Measurements from ENCODE around the gene OAF. TPM values are rescaled to one million over a fixed set of nuclear protein-coding genes. Genes with fewer than 3 reads are reported as not detected.

The OAF gene
- total RNA-seq, 1 donor = 58.6 TPM

- DNase-seq (ENCODE audit: low read depth) = no peak
- no peak for TF ChIP-seq CTCF (IDR thresholded peaks at IDR 0.05; ENCODE audit: insufficient read depth, low read length)
These were observed 15.4 kb downstream of the OAF start for GRCh38 chr11:120226242-120226641.

GRCh38 chr11:120226714-120227113 lies 15.9 kb downstream of the OAF start:
- DNase-seq (ENCODE audit: low read depth) = no peak
- TF ChIP-seq CTCF (IDR thresholded peaks at IDR 0.05; ENCODE audit: insufficient read depth, low read length) = no peak
- H3K4me3 ChIP-seq (ENCODE audit: low read depth, low read length) = no peak overlapping the region

More at GRCh38 chr11:120226242-120226641, 15.4 kb downstream of the OAF start:
- H3K4me3 ChIP-seq (ENCODE audit: low read depth, low read length) = no peak overlapping the region

- TF ChIP-seq CTCF (IDR thresholded peaks at IDR 0.05; ENCODE audit: insufficient read depth, low read length) = no peak
- H3K4me3 ChIP-seq (ENCODE audit: low read depth, low read length) = no peak overlapping the region
- DNase-seq (ENCODE audit: low read depth) = no peak
These were observed 16.5 kb downstream of the OAF start for GRCh38 chr11:120227228-120227852.

- peak; percentile 10 for TF ChIP-seq CTCF (IDR thresholded peaks at IDR 0.05; ENCODE audit: insufficient read depth, low read length)
These were observed 18.1 kb downstream of the OAF start for GRCh38 chr11:120228794-120229384.

GRCh38 chr11:120229451-120230424 lies 18.9 kb downstream of the OAF start:
- peak; percentile 51 for DNase-seq (ENCODE audit: low read depth)
- no peak overlapping the region for H3K4me3 ChIP-seq (ENCODE audit: low read depth, low read length)
- TF ChIP-seq CTCF (IDR thresholded peaks at IDR 0.05; ENCODE audit: insufficient read depth, low read length) = peak; percentile 67

More at GRCh38 chr11:120228794-120229384, 18.1 kb downstream of the OAF start:
- no peak overlapping the region for H3K4me3 ChIP-seq (ENCODE audit: low read depth, low read length)
- no peak for DNase-seq (ENCODE audit: low read depth)

- TF ChIP-seq CTCF (IDR thresholded peaks at IDR 0.05; ENCODE audit: insufficient read depth, low read length) = no peak
- DNase-seq (ENCODE audit: low read depth) = no peak
- no peak overlapping the region for H3K4me3 ChIP-seq (ENCODE audit: low read depth, low read length)
These were observed 19.7 kb downstream of the OAF start for GRCh38 chr11:120230433-120231071.

All from fibroblast of the aortic adventitia (primary cell).